ENCODE measurements around the gene KLHL24.
A peak's percentile ranks its signal among the peaks of the same experiment; 100 is the strongest.

Gene KLHL24

DNA sequence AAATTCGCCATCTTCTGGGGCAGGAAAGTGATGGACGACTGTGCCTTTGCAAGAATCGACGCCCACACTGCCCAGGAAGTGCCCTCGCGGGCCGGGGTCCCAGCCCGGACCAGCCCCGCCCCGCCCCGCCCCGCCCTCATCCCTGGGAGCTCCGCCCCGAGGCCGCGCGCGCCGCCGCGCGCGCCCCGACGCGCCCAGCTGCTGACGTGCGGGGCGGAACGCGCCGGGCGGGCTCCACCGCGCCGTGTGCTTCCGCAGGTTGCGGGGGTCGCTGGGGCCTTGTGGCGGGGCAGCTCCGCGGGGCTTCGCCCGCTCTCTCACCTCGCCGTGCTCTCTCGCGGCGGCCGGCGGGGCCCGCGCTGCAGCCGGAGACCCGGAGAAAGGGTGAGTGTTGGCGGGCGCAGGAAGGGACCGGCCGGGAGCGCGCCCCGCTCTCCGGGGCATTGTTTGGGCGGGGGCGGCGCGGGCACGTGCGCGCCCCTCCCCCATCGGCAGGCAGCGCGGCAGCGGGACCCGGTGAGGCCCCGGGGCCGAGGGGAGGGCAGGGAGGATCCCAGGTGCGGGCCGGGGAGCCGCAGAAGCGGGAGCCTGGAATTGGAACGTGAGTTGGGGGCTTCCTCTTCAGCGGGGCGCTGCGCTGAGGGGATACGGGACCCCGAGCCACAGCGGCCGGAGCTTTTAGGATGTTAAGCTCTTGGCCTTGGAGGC is 62.3 kb downstream of the KLHL24 start, which contains the start of gene YEATS2:
YEATS2 (plus strand) TSS at position 188 of the 708 bp plus-strand sequence. CDS start 17,366 bp downstream, outside the sequence.
- DNase-seq, result peak; percentile 44

GRCh38 chr3:183698318-183698751 is 62.9 kb downstream of the KLHL24 start:
- DNase-seq, result peak; percentile 19

DNA sequence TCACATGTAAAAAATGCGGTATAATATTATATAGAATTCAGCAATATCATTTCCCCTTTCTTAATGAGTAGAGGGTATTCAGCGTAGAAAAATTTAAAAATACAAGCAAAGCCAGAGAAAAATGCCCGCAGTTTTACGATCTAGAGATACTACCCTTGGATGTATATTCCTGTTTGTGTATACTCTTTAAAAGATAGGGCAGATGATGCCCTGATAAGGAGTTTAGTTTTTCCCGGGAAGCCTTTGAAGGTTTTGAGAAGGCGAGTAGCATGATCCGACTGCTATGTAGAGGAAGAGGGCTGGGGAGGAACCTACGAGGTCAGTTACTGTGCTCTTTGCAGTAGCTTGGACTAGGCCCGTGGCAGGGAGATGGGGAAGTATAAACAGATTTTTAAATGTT is 63.3 kb downstream of the KLHL24 start:
- DNase-seq, result peak; percentile 33

DNA sequence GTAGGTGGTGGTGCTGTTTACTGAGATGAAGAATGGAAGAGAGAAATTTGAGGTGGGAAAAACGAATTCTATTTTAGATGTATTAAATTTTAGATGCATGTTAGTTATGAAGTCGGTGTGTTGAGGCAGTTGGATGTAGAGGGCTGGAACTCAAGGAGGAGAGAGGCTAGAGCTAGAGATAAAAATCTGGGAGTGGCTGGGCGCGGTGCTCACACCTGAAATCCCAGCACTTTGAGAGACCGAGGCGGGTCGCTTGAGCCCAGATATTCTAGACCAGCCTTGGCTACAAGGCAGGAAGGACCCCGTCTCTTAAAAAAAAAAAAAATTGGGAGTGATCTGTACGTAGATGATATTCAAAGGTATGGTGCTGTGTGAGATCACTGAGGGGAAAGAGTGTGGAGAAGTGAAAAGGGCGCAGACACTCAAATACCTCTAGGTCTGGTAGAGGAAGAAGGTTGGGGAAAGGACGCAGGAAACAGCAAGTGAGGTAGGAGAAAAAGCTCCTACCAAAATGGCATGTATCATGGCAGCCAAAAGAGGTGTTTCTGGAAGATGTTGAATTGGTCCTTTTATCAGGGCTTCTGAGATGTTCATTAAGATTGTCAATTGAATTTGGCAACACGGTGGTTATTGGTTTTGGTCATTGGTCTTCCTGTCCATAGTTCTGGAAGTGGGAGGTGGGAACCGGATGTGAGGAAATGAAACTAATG is 64.0 kb downstream of the KLHL24 start:
- DNase-seq, result peak; percentile 3

GRCh38 chr3:183701744-183702143 is 66.3 kb downstream of the KLHL24 start:
- DNase-seq, result no peak

DNA sequence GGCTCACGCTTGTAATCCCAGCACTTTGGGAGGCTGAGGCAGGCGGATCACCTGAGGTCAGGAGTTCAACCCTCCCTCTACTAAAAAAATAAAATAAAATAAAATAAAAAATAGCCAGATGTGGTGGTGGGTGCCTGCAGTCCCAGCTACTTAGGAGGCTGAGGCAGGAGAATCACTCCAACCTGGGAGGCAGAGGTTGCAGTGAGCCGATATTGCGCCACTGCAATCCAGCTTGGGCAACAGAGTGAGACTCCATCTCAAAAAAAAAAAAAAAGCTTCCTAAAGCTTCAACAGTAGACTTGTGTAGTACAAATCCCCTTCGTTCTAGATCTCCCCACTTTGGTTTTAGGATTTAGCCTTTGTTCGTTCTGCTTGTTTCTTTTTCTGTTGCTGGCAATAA is 68.5 kb downstream of the KLHL24 start:
- DNase-seq, result peak; percentile 24

DNA sequence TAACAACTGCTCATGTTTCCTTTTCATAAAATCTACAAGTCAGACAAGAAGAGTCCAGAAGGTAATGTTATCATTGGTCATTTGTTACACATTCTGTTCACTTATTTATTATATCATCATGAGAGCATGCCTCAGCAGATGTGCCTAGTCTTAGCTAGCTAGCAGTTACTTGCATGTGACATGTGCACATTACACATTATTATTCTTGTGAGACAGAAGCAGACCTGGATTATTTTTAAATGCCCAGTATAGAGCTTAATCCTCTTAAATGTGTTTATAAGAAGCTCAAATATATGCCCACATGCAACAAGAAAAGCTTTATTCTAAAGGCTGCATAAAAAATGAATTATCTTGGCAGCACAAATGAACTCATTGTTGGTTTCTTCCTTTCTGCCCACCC is 74.8 kb downstream of the KLHL24 start:
- no peak for DNase-seq

DNA sequence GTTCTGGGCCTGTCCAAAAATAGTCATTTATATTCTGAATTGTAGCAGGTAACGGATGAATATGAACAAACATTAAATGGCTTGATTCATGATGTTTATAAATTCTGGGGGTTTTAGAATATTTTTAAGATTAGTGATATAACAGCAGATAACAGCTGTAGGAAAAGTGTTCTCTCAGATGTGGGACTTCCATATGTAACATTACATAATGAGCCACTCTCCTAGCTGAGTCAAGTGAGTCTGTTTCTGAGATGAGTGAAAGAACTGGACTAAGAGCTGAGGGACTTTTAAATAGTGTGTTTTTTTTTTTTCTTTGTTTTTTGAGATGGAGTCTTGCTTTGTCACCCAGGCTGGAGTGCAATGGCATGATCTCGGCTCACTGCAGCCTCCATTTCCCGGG is 76.1 kb downstream of the KLHL24 start:
- no peak for DNase-seq

GRCh38 chr3:183714622-183715021 is 79.2 kb downstream of the KLHL24 start:
- DNase-seq, result no peak

DNA sequence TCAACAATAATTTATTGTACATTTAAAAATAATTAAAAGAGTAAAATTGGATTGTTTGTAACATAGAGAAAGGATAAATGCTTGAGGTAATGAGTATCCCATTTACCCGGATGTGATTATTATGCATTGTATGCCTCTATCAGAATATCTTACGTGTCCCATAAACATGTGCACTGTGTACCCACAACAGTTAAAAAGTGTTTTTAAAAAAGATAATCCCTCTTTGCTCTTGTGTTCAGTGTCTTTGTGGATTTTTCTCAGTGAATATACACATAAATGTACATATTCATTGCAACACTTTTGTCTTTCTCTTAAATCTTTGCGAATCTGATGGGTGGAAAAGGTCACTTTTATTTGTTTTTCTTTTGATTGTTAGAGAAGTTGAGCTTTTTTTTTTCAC is 82.6 kb downstream of the KLHL24 start:
- DNase-seq, result no peak

DNA sequence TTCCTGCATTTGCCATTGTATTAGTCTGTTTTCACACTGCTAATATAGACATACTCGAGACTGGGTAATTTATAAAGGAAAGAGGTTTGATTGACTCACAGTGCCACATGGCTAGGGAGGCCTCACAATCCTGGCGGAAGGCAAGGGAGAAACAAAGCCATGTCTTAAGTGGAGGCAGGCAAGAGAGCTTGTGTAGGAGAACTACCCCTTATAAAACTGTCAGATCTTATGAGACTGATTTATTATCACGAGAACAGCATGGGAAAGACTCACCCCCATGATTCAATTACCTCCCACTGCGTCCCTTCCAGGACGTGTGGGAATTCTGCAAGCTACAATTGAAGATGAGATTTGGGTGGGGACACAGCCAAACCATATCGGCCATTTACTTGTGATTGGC is 90.0 kb downstream of the KLHL24 start:
- no peak for DNase-seq

DNA sequence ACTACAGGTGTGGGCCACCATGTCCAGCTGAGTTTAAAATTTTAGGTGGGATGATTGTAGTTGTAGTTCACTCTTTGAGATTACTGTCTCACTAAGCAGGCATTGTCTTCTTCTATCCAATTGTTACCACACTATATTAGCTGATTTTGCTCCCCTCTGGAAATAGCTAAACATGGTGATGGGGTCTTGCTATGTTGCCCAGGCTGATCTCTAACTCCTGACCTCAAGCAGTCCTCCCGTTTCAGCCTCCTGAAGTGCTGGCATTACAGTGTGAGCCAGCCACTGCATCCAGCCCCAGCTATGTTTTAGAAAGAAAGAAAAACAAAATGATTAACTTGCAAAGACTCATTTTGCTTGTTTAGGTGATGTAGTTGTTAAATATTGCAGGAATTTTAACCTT is 92.8 kb downstream of the KLHL24 start:
- no peak for DNase-seq

- DNase-seq, result no peak
Measured at GRCh38 chr3:183730361-183730760, 94.9 kb downstream of the KLHL24 start.

- DNase-seq, result no peak
Measured at GRCh38 chr3:183731611-183732010, 96.2 kb downstream of the KLHL24 start.

GRCh38 chr3:183733553-183733952 is 98.1 kb downstream of the KLHL24 start:
- no peak for DNase-seq
